NCI-H526 treated with DMSO at 0.1 percent for 48 hours (cell line): ENCODE data around the gene ANGPTL2.

ENCODE experiments used
- DNase-seq: peaks from one replicate; lab custom pipeline; 2025; lab: John Stamatoyannopoulos, UW

Gene ANGPTL2

GRCh38 chr9:127136081-127136879 lies 13.8 kb upstream of the ANGPTL2 start:
- DNase-seq: no peak

DNA sequence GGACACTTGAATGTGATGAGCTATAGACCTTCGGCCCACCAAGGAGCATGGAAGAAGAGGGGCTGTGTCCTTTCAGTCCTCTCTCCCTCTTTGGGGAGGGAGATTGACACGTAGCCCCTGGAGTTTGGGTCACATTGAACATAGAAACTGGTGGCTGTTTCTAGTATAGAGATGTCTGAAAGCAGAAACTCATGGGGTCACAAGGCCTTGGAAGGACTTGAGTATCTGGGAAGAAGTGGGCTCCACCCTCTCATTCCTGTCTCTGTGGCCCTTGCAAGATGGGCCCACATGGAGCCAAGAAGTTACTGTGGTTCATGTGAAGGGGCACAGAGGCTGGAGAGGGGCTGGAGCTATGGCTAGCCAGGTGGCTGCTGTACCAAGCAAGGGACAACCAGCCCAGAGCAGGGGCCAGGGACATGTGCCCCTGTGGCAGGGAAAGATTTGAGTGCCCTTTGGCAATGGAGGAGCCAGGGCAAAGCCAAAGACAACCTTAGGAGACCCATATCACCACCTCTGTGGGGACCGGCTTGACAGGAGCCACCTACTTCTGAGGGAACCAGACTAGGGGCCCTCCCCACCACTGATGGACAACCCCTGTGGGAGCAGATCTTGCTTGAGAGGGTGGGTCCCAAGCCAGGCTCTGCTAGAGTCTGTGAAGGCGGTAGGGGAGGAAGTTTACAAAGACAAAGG lies 12.8 kb upstream of the ANGPTL2 start:
- no peak for DNase-seq

- DNase-seq: no peak
Observed at GRCh38 chr9:127133739-127134167, 11.3 kb upstream of the ANGPTL2 start.

- DNase-seq: no peak
Observed at GRCh38 chr9:127132921-127133647, 10.6 kb upstream of the ANGPTL2 start.

GRCh38 chr9:127132375-127132774 lies 9.9 kb upstream of the ANGPTL2 start:
- DNase-seq: no peak

GRCh38 chr9:127131871-127132270 lies 9.4 kb upstream of the ANGPTL2 start:
- no peak for DNase-seq

DNA sequence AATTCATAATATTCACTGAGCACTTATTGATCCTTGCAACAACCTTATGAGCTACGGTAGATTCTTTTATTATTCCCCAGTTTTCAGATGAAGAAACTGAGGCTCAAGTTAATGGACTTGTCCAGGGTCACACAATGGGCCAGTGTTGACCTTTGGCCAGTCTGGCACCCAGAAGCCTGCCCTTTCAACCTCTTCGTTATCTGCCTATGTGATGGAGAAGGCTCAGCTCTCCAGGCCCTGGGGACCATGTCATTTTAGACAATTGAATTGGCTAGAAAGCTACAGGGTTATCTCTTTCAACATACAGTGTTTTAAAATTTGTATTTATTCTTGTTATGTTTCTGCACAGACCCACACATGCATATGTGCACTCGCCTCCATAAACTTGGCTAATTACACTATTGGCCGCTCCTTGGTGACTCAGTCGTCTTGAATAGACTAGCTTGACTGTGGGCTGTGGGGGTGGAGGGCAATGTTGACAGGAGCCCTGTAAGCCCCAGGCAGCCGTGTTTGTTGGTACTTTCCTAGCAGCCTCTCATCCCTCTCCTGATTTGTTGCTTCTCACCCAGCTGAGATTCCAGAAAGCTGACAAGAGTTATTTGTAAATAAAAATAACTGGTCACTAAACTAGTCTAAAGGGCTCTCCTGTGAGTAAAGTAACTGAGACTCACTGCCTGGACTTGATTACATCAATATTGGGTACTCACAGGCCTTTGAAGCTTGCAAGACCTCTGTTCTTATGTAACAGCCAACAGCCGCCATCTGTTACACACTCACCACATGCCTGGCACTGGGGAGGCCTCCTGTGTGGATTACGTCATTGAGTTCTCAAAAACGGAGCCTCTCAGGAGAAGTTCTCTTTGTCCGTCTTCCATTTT lies 8.5 kb upstream of the ANGPTL2 start:
- DNase-seq: no peak

DNA sequence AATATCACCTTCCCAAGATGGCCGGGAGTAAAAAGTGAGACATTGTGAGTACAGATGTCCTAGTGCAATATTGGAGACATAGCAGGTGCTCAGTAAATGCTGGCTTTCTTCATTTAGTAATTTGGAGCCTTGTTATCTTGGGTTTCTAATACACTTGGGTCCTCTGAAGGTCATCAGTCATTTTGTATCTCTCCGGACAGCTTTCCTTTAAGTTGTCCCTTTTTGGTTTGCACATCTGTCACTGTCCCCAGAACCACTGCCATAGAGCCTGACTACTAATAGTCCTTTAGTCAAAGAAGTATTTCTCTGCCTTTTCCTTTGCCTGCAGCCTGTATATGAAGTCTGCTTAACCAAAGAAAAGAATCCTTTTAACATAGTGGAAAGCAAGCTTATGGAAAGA lies 7.8 kb upstream of the ANGPTL2 start:
- no peak for DNase-seq

DNA sequence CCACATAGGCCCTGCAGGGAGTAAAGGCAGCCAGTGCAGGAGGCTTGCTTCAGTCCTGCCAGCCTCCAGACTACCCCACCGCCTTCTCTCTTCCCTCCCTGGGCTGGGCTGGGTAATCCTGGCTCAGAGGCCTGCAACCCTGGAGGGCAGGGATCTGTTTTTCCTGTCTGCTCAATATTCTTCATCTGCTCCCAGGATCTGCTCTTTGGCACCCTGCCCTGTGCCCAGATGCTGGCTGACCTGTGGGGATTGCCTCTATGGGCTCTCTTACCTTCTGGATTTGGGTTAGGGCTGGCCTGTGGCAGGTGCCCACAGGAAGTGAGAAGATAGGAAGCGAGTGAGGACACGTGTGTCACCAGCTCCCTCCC lies 7.3 kb upstream of the ANGPTL2 start:
- no peak for DNase-seq

GRCh38 chr9:127129073-127129717 lies 6.8 kb upstream of the ANGPTL2 start:
- no peak for DNase-seq

GRCh38 chr9:127128341-127129072 lies 6.1 kb upstream of the ANGPTL2 start:
- no peak for DNase-seq

DNA sequence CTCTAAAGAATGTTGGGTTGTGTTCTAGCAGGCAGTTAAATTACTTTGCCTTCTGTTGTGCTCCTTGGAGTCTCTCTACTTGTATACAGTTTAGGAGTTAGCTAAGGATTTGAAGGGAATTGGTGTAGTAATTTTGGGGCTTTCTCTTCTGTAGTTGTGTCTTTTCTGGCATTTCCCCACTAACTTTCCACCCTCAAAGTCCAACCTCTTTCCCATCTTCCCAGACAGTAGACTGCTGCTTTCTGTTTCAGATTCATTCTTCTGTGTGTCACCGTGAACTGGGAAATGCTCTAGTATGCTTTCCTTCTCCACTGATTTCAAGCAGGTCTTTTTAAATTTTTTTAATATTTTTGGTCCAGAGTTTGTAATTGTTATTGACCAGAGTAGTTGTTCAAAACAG lies 4.5 kb upstream of the ANGPTL2 start:
- DNase-seq: no peak

DNA sequence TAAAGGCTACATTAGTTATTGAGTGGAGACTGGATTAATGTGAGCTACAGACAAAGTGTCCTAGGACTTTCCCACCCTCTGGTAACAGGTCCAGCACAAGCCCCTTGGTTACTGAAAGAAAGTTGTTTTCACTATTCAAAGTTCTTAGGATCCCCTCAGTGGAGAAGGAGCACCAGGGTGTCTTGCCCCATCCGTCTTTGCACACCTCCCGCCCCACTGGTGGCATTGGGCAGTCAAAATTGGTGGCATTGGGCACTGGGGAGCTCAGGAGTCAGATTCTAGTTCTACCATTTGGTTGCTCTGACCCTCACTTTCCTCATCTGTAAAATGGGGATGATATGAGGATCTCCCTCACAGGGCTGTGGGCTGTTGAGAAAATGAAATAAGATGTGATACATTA lies 2.4 kb upstream of the ANGPTL2 start:
- DNase-seq: no peak

DNA sequence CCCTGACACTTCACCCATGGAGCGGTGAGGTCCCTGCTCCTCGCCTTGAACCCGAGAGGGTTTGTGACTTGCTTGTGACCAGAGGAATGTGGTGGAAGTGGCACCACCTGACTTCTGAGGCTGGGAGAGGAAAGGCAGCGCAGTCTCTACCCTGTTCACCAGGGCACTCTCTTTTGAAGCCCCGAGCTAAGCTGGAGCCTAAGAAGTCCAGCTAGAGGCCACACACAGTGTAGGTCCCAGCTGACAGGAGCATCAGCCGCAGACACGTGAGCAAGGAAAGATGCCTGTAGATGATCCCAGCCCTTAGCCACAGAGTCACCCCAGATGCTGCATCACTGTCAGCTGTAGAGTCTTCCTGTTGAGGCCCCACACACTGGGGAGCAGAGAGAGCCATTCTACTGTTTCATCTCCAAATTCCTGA lies 1.7 kb upstream of the ANGPTL2 start:
- DNase-seq: no peak

- DNase-seq: peak; percentile 9
Observed at GRCh38 chr9:127123064-127123890, 842 bp upstream of the ANGPTL2 start.

DNA sequence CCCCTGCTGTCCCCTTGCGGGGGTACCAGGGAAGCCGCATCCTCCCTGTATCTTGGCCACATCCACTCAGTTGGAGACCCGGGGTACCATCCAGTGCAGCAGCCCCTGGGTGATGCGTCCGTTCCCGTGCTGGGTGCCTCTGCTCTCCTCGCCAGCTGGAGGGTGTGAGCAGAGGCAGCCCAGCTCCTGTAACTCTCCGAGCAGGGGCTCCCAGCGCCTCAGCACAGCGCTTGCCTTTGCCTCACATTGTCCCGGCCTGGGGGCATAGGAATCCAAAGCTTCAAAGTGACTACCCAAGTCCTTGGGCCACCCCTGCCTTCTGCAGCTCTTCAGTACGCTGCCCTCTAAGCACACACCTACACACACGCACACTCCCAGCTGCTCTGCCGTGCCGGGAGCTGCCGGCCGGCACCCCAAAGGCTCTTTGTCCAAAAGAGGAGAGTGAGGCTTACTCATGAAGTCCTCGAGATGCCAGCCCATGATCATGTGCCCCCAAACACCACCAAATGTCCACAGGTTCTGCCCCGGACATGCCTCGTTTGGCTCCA lies 733 bp downstream of the ANGPTL2 start:
- no peak for DNase-seq

DNA sequence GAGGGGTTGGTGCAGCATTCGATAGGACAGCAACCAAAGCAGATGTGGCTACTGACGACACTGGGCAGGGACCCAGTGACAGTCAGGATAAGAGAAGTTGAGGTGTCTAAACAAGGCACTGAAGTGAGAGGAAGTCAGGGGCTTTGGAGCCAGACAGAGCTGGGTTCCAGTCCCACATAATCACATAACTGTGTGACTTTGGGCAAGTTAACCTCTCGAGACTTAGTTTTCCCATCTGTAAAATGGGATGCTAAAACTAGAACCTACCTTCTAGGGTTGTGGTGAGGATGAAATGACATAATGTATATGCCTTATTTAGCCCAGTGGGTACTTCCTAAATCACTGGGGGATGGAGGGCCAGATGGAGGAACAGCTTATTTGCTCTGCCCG lies 3.1 kb downstream of the ANGPTL2 start:
- no peak for DNase-seq

DNA sequence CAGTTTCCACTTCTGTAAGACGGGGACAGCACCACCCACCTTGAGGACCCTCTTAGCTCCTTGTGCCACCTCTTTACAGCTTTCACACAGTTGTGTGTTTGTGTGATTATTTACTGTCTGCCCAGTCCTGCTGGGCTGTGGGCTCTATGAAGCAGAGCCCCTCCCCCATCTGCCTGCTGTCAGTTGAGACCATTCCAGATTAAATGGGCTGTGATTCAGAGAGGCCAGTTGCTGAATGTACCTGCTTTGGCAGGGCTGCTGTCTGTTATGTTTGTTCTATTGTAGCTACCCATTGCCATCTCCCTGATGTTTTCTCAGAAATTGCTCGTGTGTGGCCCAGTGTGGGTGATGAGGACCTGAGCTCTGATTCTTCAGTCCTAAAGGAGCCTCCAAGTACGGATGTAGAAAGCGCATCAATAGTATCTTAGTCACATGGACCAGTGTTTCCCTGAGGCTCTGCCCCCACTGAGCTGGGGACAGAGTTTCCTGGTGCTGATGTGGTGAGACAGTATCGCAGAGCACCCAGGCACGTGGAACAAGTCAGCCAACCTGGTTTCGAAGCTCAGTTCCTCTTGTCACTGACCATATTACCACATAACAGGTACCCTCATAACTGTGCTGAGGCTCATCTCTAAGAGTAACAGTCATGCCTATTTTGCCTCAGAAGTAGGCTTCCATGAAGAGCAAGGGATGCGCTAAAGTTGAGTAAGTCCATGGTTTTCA lies 3.7 kb downstream of the ANGPTL2 start:
- DNase-seq: no peak

DNA sequence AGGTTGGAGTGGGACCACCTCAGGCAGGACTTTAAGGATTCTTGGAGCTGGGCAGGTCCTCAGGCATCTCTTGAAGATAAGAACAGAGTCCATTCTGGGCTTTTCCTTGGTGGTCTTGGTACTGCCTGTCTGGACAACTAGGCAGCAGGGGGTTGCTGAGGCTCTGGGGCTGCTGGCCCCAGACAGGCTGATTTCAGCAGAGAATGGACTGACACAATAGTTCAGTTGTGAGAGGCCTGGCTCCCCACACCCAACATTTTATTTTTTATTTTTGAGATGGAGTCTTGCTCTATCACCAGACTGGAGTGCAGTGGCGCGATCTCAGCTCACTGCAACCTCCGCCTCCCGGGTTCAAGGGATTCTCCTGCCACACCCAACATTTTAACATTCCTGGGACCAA lies 4.6 kb downstream of the ANGPTL2 start:
- no peak for DNase-seq
